Measurements from ENCODE around the gene MGARP.
"Not testable (repeated sequence)": the region's sequence is repeated elsewhere in the genome, so short reads cannot be mapped to it uniquely, and the experiment has no call there.

MGARP gene

DNA sequence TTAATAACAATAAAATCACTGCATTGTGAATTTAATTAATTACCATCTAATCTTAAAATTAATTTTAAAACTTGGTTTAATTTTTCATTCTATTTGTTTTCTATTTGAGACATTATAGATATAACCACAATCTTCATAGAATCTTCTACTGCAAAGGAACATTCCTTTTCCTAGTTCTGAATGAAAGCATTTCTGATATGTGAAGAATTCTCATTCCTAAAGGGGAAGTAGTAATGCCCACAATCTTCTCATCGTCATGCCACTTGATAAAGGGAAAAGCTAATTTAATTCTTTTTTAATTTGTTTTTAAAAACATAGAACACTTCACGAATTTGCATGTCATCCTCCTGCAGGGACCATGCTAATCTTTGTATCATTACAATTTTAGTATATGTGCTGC is 23.7 kb downstream of the MGARP start:
- no peaks in the 10 kb centered on the region for H3F3A ChIP-seq (ENCODE audit: insufficient read depth, low read length)
- H3K36me3 ChIP-seq (ENCODE audit: insufficient read depth, low read length): no peaks in the 10 kb centered on the region
- no peak for TF ChIP-seq EZH2 (IDR thresholded peaks at IDR 0.05; ENCODE audit: borderline replicate concordance, low read length)
- no peak for TF ChIP-seq CTCF (IDR thresholded peaks at IDR 0.05; ENCODE audit: low read length)
- H4K20me1 ChIP-seq (ENCODE audit: insufficient read depth, low read length): no peaks in the 10 kb centered on the region
- no peaks in the 10 kb centered on the region for H3K27me3 ChIP-seq (ENCODE audit: insufficient read depth, low read length)
- H3K4me3 ChIP-seq (ENCODE audit: low read depth, low read length, poor library complexity, severe bottlenecking): no peak overlapping the region
- peaks cover 8% of the 10 kb centered on the region for H3K4me1 ChIP-seq (ENCODE audit: insufficient read depth, low read length, severe bottlenecking)
- no peak overlapping the region for H3K27ac ChIP-seq (ENCODE audit: low read depth, low read length, poor library complexity, severe bottlenecking)
- no peaks in the 10 kb centered on the region for H3K9me2 ChIP-seq (ENCODE audit: low read depth, low read length)
- H3K9ac ChIP-seq (ENCODE audit: low read length): no peak overlapping the region
- no peak overlapping the region for H2AFZ ChIP-seq (ENCODE audit: low read length)
- no peaks in the 10 kb centered on the region for H3K9me3 ChIP-seq (ENCODE audit: low read length)
- H3K4me2 ChIP-seq (ENCODE audit: low read length): no peak overlapping the region
- H3K79me2 ChIP-seq (ENCODE audit: insufficient read depth, low read length): no peaks in the 10 kb centered on the region

DNA sequence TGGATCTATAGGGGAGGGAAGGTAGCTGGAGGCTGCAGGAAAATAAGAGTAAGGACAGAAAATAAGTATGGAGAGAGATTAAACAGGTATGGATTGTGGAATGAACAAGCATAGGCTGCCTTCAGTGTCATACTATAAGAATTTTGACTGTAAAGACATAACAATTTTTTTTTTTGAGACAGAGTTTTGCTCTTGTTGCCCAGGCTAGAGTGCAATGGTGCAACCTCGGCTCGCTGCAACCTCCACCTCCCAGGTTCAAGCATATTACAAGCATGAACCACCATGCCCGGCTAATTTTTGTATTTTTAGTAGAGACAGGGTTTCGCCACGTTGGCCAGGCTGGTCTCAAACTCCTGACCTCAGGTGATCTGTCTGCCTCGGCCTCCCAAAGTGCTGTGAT is 24.4 kb downstream of the MGARP start:
- H3F3A ChIP-seq (ENCODE audit: insufficient read depth, low read length); H3K4me2 ChIP-seq (ENCODE audit: low read length); H3K9me2 ChIP-seq (ENCODE audit: low read depth, low read length); H3K27me3 ChIP-seq (ENCODE audit: insufficient read depth, low read length); H2AFZ ChIP-seq (ENCODE audit: low read length); H3K36me3 ChIP-seq (ENCODE audit: insufficient read depth, low read length); H3K79me2 ChIP-seq (ENCODE audit: insufficient read depth, low read length); H3K9ac ChIP-seq (ENCODE audit: low read length); H4K20me1 ChIP-seq (ENCODE audit: insufficient read depth, low read length); H3K27ac ChIP-seq (ENCODE audit: low read depth, low read length, poor library complexity, severe bottlenecking); H3K9me3 ChIP-seq (ENCODE audit: low read length); H3K4me3 ChIP-seq (ENCODE audit: low read depth, low read length, poor library complexity, severe bottlenecking); H3K4me1 ChIP-seq (ENCODE audit: insufficient read depth, low read length, severe bottlenecking): not testable (repeated sequence)

GRCh38 chr4:139253713-139254112 is 26.3 kb downstream of the MGARP start:
- no peaks in the 10 kb centered on the region for H3F3A ChIP-seq (ENCODE audit: insufficient read depth, low read length)
- TF ChIP-seq CTCF (IDR thresholded peaks at IDR 0.05; ENCODE audit: low read length) (no peak), EZH2 (IDR thresholded peaks at IDR 0.05; ENCODE audit: borderline replicate concordance, low read length) (no peak)
- H3K9me2 ChIP-seq (ENCODE audit: low read depth, low read length): no peaks in the 10 kb centered on the region
- H4K20me1 ChIP-seq (ENCODE audit: insufficient read depth, low read length): no peaks in the 10 kb centered on the region
- no peak overlapping the region for H3K9ac ChIP-seq (ENCODE audit: low read length)
- H3K27ac ChIP-seq (ENCODE audit: low read depth, low read length, poor library complexity, severe bottlenecking): no peak overlapping the region
- peaks cover 8% of the 10 kb centered on the region for H3K4me1 ChIP-seq (ENCODE audit: insufficient read depth, low read length, severe bottlenecking)
- H3K79me2 ChIP-seq (ENCODE audit: insufficient read depth, low read length): no peaks in the 10 kb centered on the region
- H2AFZ ChIP-seq (ENCODE audit: low read length): no peak overlapping the region
- H3K36me3 ChIP-seq (ENCODE audit: insufficient read depth, low read length): no peaks in the 10 kb centered on the region
- H3K4me2 ChIP-seq (ENCODE audit: low read length): no peak overlapping the region
- H3K27me3 ChIP-seq (ENCODE audit: insufficient read depth, low read length): no peaks in the 10 kb centered on the region
- H3K9me3 ChIP-seq (ENCODE audit: low read length): no peaks in the 10 kb centered on the region
- no peak overlapping the region for H3K4me3 ChIP-seq (ENCODE audit: low read depth, low read length, poor library complexity, severe bottlenecking)

DNA sequence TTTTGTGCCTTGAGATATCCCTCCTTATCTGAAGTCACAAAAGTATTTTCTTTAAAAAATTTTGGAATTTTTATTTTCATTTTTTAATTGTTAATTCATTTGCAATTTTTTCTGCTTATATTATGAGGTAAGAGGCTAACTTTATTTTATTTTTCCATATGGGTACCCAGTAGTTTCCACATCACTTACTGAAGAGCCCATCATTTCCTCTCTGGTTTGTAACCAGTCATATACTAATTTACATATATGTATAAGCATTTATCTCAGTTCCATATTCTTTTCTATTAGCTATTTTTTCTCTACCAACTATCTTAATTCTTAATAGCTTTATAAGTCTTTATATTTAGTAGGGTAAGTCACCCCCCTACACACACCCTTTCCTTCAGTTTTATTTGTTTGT is 27.0 kb downstream of the MGARP start:
- Histone ChIP-seq H3K9me2 (ENCODE audit: low read depth, low read length) (no peaks in the 10 kb centered on the region), H3K27ac (ENCODE audit: low read depth, low read length, poor library complexity, severe bottlenecking) (no peak overlapping the region), H3K36me3 (ENCODE audit: insufficient read depth, low read length) (no peaks in the 10 kb centered on the region), H3K4me1 (ENCODE audit: insufficient read depth, low read length, severe bottlenecking) (peaks cover 8% of the 10 kb centered on the region), H3F3A (ENCODE audit: insufficient read depth, low read length) (no peaks in the 10 kb centered on the region), H3K4me2 (ENCODE audit: low read length) (no peak overlapping the region), H3K9me3 (ENCODE audit: low read length) (no peaks in the 10 kb centered on the region), H3K4me3 (ENCODE audit: low read depth, low read length, poor library complexity, severe bottlenecking) (no peak overlapping the region), H2AFZ (ENCODE audit: low read length) (no peak overlapping the region), H3K27me3 (ENCODE audit: insufficient read depth, low read length) (no peaks in the 10 kb centered on the region), H3K9ac (ENCODE audit: low read length) (no peak overlapping the region), H3K79me2 (ENCODE audit: insufficient read depth, low read length) (no peaks in the 10 kb centered on the region), H4K20me1 (ENCODE audit: insufficient read depth, low read length) (no peaks in the 10 kb centered on the region)
- TF ChIP-seq CTCF (IDR thresholded peaks at IDR 0.05; ENCODE audit: low read length) (no peak), EZH2 (IDR thresholded peaks at IDR 0.05; ENCODE audit: borderline replicate concordance, low read length) (no peak)
